ENCODE measurements around the gene SLC37A1. TPM values are rescaled to one million over a fixed set of nuclear protein-coding genes. Genes with fewer than 3 reads are reported as not detected.

The SLC37A1 gene
- total and polyA plus RNA-seq, 4 donors: 2.0 to 7.2 (median 4.3) TPM

- Histone ChIP-seq H3K4me1 (ENCODE audit: control insufficient read depth in 4 of 4, insufficient read depth in 4 of 4, low read length in 3 of 4) (peaks cover 3 to 14% (median 8%) of the 10 kb centered on the region in 4 donors), H3K9ac (ENCODE audit: low read depth in 1 of 2, low read length in 2 of 2) (peak overlapping the region in 1 of 2 donors; percentile 8), H3K36me3 (ENCODE audit: control insufficient read depth in 4 of 4, insufficient read depth in 3 of 4, low read depth in 1 of 4, low read length in 3 of 4) (no peaks in the 10 kb centered on the region), H3K27ac (ENCODE audit: low read depth in 1 of 2, low read length in 2 of 2) (peak overlapping the region; percentile 38 to 40), H3K4me3 (ENCODE audit: low read depth in 1 of 3, low read length in 3 of 3) (no peak overlapping the region), H3K27me3 (ENCODE audit: control insufficient read depth in 4 of 4, insufficient read depth in 4 of 4, low read length in 3 of 4) (no peaks in the 10 kb centered on the region), H3K9me3 (ENCODE audit: control insufficient read depth in 4 of 4, low read length in 3 of 4) (no peaks in the 10 kb centered on the region)
- TF ChIP-seq, protein P1, sequence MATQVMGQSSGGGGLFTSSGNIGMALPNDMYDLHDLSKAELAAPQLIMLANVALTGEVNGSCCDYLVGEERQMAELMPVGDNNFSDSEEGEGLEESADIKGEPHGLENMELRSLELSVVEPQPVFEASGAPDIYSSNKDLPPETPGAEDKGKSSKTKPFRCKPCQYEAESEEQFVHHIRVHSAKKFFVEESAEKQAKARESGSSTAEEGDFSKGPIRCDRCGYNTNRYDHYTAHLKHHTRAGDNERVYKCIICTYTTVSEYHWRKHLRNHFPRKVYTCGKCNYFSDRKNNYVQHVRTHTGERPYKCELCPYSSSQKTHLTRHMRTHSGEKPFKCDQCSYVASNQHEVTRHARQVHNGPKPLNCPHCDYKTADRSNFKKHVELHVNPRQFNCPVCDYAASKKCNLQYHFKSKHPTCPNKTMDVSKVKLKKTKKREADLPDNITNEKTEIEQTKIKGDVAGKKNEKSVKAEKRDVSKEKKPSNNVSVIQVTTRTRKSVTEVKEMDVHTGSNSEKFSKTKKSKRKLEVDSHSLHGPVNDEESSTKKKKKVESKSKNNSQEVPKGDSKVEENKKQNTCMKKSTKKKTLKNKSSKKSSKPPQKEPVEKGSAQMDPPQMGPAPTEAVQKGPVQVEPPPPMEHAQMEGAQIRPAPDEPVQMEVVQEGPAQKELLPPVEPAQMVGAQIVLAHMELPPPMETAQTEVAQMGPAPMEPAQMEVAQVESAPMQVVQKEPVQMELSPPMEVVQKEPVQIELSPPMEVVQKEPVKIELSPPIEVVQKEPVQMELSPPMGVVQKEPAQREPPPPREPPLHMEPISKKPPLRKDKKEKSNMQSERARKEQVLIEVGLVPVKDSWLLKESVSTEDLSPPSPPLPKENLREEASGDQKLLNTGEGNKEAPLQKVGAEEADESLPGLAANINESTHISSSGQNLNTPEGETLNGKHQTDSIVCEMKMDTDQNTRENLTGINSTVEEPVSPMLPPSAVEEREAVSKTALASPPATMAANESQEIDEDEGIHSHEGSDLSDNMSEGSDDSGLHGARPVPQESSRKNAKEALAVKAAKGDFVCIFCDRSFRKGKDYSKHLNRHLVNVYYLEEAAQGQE (IDR thresholded peaks at IDR 0.05): peak; percentile 66
- TF ChIP-seq EGR1 (IDR thresholded peaks at IDR 0.05; ENCODE audit: low read depth in 2 of 2) (peak in 1 of 2 donors; percentile 42), RAD21 (IDR thresholded peaks at IDR 0.05) (peak; percentile 36 to 47), RXRA (IDR thresholded peaks at IDR 0.05) (peak; percentile 39 to 80), NR2F2 (IDR thresholded peaks at IDR 0.05) (no peak), HNF4G (IDR thresholded peaks at IDR 0.05) (no peak), ZBTB33 (IDR thresholded peaks at IDR 0.05) (no peak), HNF4A (conservative IDR thresholded peaks at IDR 0.05) (peak; percentile 56 to 75), GABPA (IDR thresholded peaks at IDR 0.05 in 1 of 2, conservative IDR thresholded peaks at IDR 0.05 in 1 of 2) (peak in 1 of 2 donors; percentile 39), JUND (IDR thresholded peaks at IDR 0.05) (peak in 1 of 2 donors; percentile 49), FOXA2 (IDR thresholded peaks at IDR 0.05) (peak; percentile 84), CTCF (IDR thresholded peaks at IDR 0.05; ENCODE audit: low read depth, low read length, missing input control) (no peak), TAF1 (conservative IDR thresholded peaks at IDR 0.05) (no peak), SP1 (IDR thresholded peaks at IDR 0.05) (peak; percentile 80), FOXA1 (IDR thresholded peaks at IDR 0.05) (peak; percentile 61), YY1 (IDR thresholded peaks at IDR 0.05) (peak; percentile 91), ATF3 (IDR thresholded peaks at IDR 0.05) (no peak)
- TF ChIP-seq, protein P2, sequence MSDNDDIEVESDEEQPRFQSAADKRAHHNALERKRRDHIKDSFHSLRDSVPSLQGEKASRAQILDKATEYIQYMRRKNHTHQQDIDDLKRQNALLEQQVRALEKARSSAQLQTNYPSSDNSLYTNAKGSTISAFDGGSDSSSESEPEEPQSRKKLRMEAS (IDR thresholded peaks at IDR 0.05): no peak
- WGBS: 29% methylated on average over 13 of the region's 13 CpGs
- no peak for DNase-seq (ENCODE audit: low spot score)
Observed at GRCh38 chr21:42624095-42624790, 110.6 kb downstream of the SLC37A1 start.

Measured in liver (tissue), 9 donors.